Measurements from ENCODE around the gene HDAC5.
A peak's percentile ranks its signal among the peaks of the same experiment; 100 is the strongest.
"Not testable (repeated sequence)": the region's sequence is repeated elsewhere in the genome, so short reads cannot be mapped to it uniquely, and the experiment has no call there.

HDAC5 gene

DNA sequence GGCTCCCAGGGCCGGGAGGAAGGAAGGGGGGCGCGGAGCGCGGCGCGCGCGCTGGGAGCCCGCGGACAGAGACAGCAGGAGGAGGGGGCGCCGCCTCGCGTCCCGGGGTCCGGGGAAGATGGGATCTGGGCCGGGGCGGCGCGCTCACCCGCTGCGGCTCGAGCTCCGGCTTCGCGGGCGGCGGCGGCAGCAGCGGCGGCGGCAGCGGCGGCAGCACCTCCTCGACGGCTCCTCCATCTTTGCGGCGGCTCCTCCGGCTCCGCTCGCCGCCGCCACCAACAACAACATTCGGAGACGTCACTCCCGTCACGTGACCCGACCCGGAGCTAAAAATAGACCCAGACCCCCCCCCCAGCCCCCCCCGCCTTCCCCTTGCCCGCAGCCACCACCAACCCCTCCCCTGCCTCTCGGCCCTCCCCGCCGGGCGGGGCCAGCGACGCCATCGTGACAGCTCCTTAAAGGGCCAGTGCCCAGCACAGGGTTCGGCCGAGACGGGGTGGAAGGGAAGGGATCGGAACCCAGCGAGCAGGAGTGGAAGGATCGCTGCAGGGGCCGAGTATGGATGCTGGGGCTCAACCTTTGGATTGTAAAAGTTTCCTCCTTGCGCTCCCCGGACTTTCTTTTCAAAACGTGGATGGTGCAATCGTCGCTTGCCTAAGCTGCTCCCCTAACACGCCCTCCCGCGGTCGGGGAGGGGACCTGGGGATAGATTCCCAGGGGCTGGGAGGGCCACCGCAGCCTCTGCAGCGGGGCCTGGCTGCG, at the start of gene HDAC5:
HDAC5 (minus strand) TSS at position 286 of the 762 bp plus-strand sequence. CDS start 6,126 bp downstream, outside the sequence.
- DNase-seq: peak; percentile 94

- no peak for DNase-seq
Observed at GRCh38 chr17:44171931-44172455, 48.6 kb upstream of the HDAC5 start.

- peak; percentile 75 to 83 for DNase-seq
Observed at GRCh38 chr17:44170499-44171201, 47.2 kb upstream of the HDAC5 start, which contains the start of gene ASB16. TSS of gene ASB16 (plus strand) at chr17:44170704. CDS start at chr17:44170790, 86 bp downstream.

- DNase-seq: peak in 1 of 2 experiments; percentile 51
Observed at GRCh38 chr17:44170135-44170498, 46.7 kb upstream of the HDAC5 start.

GRCh38 chr17:44167181-44167861, 43.9 kb upstream of the HDAC5 start:
- no peak for DNase-seq

DNA sequence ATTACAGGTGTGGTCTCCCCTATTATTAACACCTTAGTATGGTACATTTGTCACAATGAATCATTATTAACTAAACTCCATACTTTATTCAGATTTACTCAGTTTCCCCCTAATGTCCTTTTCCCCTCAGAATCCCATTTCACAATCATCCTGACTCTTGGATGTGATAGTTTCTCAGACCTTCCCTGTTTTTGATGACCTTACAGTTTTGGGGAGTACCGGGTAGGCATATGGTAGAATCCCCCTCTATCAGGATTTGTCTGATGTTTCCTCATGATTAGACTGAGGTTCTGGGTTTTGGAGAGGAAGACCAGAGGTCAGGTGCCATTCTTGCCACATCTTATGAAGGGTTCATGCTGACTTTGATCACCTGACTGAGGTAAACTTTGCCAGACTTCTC, 41.0 kb upstream of the HDAC5 start:
- no peak for DNase-seq

DNA sequence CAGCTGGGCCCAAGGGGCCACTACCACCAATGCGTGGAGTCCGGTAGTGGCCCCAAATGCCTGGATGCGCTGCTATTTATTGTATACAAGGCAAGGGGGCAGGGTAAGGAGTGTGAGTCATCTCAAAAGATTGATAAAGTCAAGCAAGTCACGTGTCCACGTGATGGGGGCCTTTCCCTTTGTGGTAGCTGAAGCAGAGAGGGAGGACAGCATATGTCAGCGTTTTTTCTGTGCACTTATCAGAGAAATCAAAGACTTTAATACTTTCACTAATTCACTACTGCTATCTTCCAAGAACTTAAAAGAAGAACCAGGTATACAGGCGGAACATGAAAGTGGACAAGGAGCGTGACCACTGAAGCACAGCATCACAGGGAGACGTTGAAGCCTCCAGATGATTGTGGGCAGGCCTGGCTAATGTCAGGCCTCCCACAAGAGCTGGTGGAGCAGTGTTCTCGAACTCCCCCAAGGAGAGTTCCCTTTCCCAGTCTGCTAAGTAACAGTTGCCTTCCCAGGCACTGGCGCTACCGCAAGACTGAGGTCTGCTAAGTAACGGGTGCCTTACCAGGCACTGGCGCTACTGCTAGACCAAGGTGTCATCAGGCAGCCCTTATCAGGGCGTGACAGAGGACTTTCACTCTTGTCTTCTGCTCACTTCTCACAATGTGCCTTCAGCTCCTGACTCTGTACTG, 36.2 kb upstream of the HDAC5 start:
- DNase-seq: no peak

DNA sequence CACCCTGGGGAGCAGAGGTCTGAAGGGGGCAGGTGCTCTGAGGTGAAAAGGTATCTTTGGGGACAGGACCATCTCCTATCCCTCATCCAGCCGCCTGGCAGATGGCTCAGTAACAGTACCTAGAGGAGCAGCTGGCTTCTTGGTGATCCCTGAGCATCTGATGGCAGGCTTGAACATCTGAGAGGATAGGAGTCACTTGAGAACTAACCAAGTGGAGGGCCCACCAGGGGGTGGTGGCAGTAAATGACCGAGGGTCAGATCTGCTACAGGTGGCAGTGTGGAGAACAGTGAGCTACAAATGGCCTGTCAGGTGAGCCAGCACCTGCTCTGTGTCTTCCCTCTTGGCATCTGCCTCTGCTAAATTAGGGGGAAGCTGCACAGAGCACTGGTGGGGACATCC, 32.0 kb upstream of the HDAC5 start:
- DNase-seq: no peak

DNA sequence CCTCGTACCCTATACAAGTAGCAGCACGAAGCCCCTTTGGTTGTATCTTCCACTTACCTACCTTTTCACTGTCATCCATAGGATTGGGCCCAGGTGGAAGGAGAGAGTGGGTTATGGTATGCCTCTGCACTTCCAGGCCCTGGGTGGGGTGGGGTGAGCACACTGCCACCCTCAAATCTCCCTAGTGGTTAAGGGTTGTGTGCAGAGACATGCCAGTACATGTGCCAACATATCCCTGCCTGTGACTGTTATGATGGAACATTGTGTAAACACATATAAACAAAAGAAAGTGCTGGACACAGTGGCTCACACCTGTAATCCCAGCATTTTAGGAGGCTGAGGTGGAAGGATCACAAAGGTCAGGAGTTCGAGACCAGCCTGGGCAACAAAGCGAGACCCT, 29.4 kb upstream of the HDAC5 start:
- DNase-seq: no peak

DNA sequence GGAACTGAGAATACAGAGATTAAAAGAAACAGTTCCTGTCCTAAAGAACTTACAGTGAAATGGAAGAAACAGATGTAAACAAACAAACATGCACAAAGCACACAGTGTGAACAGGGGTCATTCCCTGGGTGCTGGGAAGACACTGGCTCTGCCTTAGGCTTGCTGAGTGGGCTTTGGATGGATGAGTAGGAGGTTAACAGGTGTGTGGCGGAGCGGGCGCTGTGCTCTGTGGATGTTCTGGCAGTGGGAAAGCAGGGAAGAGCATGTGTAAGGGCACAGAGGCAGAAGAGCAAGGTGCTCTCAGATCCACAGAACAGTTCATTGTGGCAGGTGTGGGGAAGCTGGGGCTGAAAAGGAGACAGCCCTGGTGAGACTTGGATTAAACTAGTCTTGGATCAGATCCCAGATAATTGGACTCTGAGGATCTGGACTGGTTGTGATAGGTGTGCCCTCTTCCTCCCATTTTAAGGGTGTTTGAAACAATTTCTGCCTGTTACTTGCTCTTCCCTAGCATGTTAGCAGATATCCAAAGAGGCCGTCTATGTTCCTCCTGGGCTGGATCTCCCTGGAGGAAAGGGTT, 26.4 kb upstream of the HDAC5 start:
- no peak for DNase-seq

DNA sequence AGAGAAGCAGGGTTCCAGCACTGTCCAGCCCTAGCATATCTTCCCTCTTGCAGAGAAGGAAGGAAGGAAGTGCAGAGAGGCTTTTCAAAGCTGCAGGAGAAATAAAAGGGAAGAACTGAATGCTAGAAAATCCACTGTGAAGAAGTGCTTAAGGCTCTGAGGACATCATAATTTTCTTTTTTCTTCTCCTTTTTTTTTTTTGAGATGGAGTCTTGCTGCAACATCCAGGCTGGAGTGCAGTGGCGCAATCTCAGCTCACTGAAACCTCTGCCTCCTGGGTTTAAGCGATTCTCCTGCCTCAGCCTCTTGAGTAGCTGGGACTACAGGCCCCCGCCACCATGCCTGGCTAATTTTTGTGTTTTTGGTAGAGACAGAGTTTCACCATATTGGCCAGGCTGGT, 25.6 kb upstream of the HDAC5 start:
- not testable (repeated sequence) for DNase-seq

GRCh38 chr17:44147812-44148211, 24.4 kb upstream of the HDAC5 start:
- DNase-seq: no peak

DNA sequence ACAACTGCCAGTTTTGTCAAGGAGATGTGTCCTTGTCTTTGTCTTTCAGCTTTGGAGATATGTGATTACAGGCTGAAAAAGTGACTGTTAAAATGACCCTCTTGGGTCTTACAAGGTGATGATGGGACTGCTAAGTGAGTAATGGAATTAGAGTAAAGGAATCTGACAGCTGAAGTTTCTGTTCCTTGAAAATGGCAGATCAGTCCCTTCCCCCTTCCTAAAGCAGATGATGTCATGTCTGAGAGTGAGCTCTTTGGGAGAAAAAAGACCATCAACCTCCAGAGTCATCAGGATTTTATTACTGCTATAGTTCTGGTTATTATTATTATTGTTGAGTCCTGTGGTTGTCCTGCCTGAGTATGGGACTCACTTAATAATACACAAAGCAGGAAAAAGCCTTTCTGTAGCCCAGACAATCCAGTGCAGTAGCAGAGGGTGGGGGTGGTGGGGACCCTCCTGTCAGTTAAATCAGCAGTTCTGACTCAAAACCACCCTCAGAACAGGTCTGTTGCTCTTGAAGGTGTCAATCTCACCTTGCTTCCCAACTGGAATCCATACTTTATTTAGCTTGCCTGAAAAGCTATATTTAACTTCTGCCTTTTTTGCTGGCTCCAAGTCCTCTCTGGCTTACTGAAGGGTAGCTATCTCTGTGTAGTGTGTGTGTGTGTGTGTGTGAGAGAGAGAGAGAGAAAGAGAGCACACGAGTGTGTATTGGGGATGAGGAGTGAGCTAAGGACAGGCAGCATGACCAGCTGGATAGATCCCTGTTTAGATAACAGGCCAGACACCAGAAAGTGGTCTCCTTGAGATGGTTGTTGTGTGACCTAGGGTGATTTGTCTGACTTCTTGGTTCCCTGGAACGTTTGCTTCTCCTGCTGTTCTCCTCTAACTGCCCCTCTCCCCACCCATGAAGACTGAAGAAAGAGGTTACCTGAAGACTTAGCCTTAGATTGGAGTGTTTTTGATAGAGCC, 23.2 kb upstream of the HDAC5 start:
- DNase-seq: no peak

- no peak for DNase-seq
Observed at GRCh38 chr17:44144966-44145739, 21.7 kb upstream of the HDAC5 start.

DNA sequence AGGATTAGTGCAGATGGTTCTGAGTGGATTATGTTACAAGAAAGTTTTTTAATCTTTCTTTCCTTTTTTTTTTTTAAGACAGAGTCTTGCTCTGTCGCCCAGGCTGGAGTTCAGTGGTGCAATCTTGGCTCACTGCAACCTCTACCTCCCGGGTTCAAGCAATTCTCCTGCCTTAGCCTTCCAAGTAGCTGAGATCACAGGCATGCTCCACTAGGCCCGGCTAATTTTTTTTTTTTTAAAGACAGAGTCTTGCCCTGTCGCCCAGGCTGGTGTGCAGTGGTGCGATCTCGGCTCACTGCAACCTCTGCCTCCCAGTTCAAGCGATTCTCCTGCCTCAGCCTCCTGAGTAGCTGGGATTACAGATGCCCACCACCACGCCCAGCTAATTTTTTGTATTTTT, 20.5 kb upstream of the HDAC5 start:
- not testable (repeated sequence) for DNase-seq

DNA sequence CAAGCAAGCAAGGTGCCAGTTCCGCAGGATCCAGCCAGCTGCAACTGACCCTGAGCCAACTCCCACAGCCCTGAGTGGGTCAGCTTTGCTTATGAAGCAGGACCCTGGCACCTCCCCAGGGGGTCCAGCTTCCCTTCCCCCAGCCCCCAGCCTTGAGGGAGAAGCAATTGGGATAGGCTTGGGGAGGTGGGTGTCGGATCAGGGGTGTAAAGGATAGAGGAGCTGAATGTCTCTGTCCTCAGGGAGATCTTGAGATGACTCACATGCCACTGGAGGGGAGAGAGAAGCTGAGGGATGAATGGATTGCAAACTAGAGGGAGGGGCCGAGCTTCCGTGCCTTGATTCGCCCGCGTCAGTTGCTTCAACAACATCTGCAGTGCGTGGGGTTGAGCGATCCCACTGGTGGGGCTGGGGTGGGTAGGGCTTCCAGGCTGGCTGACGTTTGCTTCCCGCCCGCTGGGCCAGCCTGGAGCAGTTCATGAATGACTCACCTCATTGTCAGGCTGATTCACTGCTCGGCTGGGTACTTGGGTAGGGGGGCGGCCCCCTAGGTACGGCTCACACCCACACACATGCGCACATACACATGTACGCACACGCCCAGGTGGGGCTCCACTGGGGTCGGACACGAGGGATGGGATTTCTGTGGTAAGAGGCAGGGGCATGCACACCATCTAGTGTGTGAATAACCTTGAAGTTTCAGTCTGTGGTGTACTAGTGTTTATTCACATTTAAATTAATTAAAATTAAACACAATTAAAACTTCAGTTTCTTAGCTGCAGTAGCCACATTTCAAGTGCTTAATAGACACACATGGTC, 14.7 kb upstream of the HDAC5 start:
- peak; percentile 91 to 95 for DNase-seq

DNA sequence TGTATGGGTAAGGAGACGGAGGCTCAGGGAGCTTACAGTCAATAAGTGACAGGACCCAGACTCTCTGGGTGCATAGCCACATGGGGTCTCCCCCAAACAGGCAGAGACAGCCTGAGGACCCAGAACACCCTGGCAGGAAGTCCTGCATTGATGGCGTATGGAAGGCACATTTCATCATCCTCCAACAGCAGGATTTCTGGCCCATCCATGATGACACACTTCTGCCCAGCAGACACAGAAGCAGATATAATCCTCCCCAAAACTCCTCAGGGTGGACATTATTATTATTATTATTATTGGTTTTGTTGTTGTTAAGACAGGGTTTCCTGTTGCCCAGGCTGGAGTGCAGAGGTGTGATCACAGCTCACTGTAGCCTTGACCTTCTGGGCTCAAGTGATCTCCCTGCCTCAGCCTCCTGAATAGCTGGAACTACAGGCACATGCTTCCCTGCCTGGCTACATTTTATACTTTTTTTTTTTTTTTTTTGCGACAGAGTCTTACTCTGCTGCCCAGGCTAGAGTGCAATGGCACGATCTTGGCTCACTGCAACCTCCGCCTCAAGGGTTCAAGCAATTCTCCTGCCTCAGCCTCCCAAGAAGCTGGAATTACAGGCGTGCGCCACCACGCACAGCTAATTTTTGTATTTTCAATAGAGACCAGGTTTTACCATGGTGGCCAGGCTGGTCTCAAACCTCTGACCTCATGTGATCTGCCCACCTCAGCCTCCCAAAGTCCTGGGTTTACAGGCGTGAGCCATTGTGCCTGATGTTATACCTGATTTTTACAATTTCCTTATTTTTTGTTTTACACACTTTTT, 11.5 kb upstream of the HDAC5 start:
- DNase-seq: no peak

DNA sequence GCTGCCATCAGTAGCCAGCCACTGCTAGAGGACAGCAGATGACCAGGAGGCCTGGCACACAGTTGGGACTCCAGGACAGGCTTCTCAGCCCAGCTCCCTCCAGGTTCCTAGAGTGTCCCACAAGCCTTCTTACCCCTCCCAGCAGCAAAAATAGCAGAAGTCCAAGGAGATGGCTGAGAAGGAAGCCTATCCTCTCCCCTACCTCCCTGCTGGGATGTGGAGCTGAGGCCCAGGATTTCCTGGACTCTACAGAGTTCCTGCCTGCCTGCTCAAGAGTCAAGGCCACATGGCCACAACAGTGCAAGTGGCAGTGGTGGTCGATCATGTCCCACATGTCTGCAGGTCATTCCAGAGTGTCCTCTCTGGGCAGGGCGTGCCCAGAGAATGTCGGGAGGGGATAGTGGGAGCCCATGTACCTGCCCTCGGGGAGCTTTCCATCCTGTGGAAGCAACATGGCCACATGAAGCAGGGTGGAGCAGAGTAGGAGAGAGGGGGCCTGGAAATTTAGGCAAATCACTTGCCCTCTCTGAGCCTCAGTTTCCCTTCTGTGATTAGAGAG, 10.6 kb upstream of the HDAC5 start:
- no peak for DNase-seq

Data from SHP77 (cell line).